Measurements from ENCODE around the gene IGF2R.

DNA sequence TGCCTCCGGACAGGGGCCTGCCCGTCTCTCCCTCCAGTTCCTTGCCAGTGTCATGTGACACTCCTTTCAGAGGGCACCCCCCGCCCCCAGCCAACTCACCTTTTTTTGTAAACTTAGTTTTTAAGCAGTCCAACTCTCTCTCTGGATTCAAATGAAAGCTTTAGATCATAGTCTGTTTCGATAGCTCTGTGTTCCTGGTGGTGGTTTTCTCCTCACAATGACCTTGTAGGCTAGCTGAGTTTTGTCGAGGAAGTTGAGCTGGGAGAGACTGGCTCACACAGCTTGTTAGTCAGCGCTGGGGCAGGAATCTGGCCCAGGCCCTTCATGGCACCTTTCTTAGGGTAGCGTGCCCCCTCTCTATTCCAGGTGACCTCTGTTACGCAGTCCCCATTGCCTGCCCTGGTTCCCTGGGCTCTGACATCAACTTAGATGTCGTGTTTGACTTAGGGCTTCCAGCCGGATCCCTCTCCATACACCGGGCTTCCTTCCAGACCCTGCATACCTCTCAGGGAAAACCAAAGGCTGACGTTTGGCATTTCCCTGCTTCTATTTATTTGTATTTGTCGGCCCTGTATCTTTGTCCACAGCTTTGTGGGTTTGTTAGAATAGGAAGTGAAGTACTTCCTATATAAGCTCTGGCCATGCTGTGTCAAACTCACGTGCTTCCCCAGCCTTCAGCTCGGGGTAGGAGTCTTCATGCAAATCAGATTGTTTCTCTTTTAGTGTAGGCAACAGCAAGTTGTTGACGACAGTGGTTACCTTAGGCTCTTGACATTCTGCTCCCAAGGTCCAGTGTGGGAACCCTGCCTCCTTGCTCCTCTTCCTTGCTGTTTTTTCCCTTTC lies 12.7 kb downstream of the IGF2R start:
- TF ChIP-seq, protein P1, sequence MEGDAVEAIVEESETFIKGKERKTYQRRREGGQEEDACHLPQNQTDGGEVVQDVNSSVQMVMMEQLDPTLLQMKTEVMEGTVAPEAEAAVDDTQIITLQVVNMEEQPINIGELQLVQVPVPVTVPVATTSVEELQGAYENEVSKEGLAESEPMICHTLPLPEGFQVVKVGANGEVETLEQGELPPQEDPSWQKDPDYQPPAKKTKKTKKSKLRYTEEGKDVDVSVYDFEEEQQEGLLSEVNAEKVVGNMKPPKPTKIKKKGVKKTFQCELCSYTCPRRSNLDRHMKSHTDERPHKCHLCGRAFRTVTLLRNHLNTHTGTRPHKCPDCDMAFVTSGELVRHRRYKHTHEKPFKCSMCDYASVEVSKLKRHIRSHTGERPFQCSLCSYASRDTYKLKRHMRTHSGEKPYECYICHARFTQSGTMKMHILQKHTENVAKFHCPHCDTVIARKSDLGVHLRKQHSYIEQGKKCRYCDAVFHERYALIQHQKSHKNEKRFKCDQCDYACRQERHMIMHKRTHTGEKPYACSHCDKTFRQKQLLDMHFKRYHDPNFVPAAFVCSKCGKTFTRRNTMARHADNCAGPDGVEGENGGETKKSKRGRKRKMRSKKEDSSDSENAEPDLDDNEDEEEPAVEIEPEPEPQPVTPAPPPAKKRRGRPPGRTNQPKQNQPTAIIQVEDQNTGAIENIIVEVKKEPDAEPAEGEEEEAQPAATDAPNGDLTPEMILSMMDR (IDR thresholded peaks at IDR 0.05), result no peak
- TF ChIP-seq POLR2A (IDR thresholded peaks at IDR 0.05) (no peak), EP300 (IDR thresholded peaks at IDR 0.05) (no peak)
